Subcutaneous adipose tissue (tissue), 4 donors: ENCODE measurements around the gene BLTP2. TPM values are rescaled to one million over a fixed set of nuclear protein-coding genes. Genes with fewer than 3 reads are reported as not detected.

Experiments used
- total RNA-seq, 4 donors: library from RNA; depleted of rRNA; stranded (reverse); fragments of >200 nt; gene quantifications; one replicate each; pipeline ENCODE4 v1.1.0, GENCODE V29; 2016
- TF ChIP-seq, protein P1 (sequence below): fragments of 450-650 bp; IDR thresholded peaks from one replicate; pipeline ENCODE4 v1.5.1; 2016; ENCODE audit warnings: low read depth, mild to moderate bottlenecking, control low read depth, antibody characterized with exemption, moderate library complexity

Gene BLTP2
- total RNA-seq, 4 donors from 2014 or later: 90.7 to 148 (median 116) TPM

DNA sequence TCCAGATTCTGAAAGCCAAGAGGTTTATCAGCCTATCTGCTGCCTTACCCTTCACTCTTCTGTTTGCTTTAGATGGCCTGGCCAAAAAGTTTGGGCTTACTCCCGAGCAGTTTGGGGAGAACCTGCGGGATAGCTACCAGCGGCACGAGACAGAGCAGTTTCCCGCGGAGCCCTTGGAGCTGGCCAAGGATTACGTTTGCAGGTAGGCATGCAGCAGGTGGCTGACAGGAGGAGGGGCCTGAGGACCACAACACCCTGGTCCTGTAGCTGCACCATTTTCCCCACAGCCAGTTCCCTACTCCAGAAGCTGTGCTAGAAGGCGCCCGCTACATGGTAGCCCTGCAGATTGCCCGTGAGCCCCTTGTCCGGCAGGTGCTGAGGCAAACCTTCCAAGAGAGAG, 37.7 kb upstream of the BLTP2 start:
- TF ChIP-seq, protein P1, sequence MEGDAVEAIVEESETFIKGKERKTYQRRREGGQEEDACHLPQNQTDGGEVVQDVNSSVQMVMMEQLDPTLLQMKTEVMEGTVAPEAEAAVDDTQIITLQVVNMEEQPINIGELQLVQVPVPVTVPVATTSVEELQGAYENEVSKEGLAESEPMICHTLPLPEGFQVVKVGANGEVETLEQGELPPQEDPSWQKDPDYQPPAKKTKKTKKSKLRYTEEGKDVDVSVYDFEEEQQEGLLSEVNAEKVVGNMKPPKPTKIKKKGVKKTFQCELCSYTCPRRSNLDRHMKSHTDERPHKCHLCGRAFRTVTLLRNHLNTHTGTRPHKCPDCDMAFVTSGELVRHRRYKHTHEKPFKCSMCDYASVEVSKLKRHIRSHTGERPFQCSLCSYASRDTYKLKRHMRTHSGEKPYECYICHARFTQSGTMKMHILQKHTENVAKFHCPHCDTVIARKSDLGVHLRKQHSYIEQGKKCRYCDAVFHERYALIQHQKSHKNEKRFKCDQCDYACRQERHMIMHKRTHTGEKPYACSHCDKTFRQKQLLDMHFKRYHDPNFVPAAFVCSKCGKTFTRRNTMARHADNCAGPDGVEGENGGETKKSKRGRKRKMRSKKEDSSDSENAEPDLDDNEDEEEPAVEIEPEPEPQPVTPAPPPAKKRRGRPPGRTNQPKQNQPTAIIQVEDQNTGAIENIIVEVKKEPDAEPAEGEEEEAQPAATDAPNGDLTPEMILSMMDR: no peak

DNA sequence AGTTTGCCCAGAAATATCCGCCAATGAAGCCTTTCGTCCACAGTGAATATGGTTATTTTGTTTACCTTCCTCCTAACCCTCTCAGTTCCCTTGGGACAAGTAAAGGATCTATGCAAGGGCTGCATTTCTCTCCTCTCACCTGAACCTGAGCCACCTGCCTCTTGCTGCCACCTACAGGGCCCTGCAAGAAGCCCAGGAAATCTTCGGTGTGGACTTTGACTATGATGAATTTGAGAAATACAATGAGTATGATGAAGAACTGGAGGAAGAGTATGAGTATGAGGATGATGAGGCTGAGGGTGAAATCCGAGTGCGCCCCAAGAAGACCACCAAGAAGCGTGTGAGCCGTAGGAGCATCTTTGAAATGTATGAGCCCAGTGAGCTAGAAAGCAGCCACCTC, 31.0 kb upstream of the BLTP2 start:
- TF ChIP-seq, protein P1: no peak

- TF ChIP-seq, protein P1: no peak
Observed at GRCh38 chr17:28675490-28675889, 30.5 kb upstream of the BLTP2 start.

DNA sequence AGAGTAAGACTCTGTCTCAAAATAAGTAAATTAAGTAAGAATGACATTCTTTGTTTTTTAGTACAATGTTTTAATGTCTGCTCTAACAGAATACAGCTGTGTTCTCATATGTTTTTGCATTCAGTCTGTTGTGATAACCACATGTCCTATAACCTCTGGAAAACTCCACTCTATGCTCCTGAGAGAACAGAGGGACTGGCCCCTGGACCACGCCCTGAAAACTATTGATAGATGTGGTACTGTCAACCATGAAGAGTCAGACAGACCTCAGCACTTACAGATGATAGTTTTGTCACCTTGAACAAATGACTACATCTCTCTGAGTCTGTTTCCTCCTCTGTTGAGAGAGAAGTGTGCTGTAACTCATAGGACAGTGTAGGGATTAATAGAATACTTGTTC, 25.0 kb upstream of the BLTP2 start:
- TF ChIP-seq, protein P1: no peak

DNA sequence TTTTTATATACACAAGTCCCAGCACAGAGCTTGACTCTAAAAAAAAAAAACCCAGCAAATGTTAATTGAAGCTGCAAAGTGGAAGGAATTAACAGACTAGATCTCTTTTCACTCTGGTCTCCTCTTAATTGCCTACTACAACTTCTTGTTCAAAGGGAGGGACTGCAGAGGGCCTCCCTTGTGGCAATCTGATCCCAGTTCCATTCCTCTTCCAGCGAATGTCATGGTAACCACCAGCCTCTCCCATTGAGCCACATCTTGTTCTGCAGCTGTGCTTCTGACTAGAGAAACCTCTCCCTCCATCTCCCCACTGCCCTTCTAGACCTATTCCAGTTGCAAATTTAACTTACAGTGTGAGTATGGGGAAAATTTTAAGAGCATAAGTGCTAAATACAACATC, 22.9 kb upstream of the BLTP2 start:
- TF ChIP-seq, protein P1: no peak

DNA sequence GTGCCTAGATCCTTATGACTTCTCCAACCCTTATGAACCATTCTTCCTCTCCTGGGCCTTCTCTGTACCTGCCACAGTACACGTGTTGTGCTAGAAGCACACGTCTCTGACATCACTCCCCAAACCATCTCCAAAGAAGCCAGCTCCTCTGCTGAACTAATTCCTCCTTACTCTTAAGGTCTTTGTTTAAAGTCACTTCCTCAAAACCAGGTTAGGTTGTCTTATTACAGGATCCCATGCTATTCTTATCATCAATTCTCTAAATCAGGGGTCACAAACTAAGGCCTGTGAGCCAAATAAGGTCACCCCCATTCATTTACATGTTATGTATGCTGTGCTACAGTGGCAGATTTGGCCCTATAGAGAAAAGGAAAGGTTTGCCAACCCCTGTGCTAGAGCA, 21.0 kb upstream of the BLTP2 start:
- TF ChIP-seq, protein P1: no peak

GRCh38 chr17:28663723-28664122, 18.8 kb upstream of the BLTP2 start:
- TF ChIP-seq, protein P1: no peak

GRCh38 chr17:28662527-28662829, 17.5 kb upstream of the BLTP2 start:
- TF ChIP-seq, protein P1: no peak
